Stimulated activated CD8-positive, alpha-beta memory T cell treated with anti-CD3 and anti-CD28 coated beads, Interleukin-15, amount 100 ng/mL, for 24 hours (primary cell): ENCODE data around the gene RNF4.
"Not testable (repeated sequence)": the region's sequence is repeated elsewhere in the genome, so short reads cannot be mapped to it uniquely, and the experiment has no call there.

Source experiments
- DNase-seq: peaks from one replicate; pipeline ENCODE4 v3.0.0-alpha.2; 2020; ENCODE audit warnings: low read depth

Gene RNF4

GRCh38 chr4:2487632-2488031 is 18.7 kb downstream of the RNF4 start:
- no peak for DNase-seq

GRCh38 chr4:2489081-2489805 is 20.3 kb downstream of the RNF4 start:
- DNase-seq: no peak

GRCh38 chr4:2489841-2490552 is 21.1 kb downstream of the RNF4 start:
- no peak for DNase-seq

- no peak for DNase-seq
These were observed 24.1 kb downstream of the RNF4 start for GRCh38 chr4:2492970-2493369.

GRCh38 chr4:2494992-2495391 is 26.1 kb downstream of the RNF4 start:
- no peak for DNase-seq

- DNase-seq: no peak
These were observed 28.4 kb downstream of the RNF4 start for GRCh38 chr4:2497324-2497723.

- DNase-seq: no peak
These were observed 29.0 kb downstream of the RNF4 start for GRCh38 chr4:2497931-2498330.

GRCh38 chr4:2500547-2500946 is 31.6 kb downstream of the RNF4 start:
- no peak for DNase-seq

- no peak for DNase-seq
These were observed 32.2 kb downstream of the RNF4 start for GRCh38 chr4:2501034-2501594.

GRCh38 chr4:2503809-2504208 is 34.9 kb downstream of the RNF4 start:
- DNase-seq: no peak

GRCh38 chr4:2507259-2507658 is 38.4 kb downstream of the RNF4 start:
- no peak for DNase-seq

- no peak for DNase-seq
These were observed 38.9 kb downstream of the RNF4 start for GRCh38 chr4:2507855-2508254.

GRCh38 chr4:2510351-2511259 is 41.7 kb downstream of the RNF4 start:
- no peak for DNase-seq

GRCh38 chr4:2511645-2512131 is 42.8 kb downstream of the RNF4 start:
- no peak for DNase-seq

- no peak for DNase-seq
These were observed 43.7 kb downstream of the RNF4 start for GRCh38 chr4:2512396-2513135.

GRCh38 chr4:2514193-2514592 is 45.3 kb downstream of the RNF4 start:
- not testable (repeated sequence) for DNase-seq

- DNase-seq: not testable (repeated sequence)
These were observed 46.0 kb downstream of the RNF4 start for GRCh38 chr4:2514944-2515343.

- no peak for DNase-seq
These were observed 47.1 kb downstream of the RNF4 start for GRCh38 chr4:2515830-2516550.

GRCh38 chr4:2516635-2517034 is 47.7 kb downstream of the RNF4 start:
- DNase-seq: no peak

GRCh38 chr4:2526559-2526958 is 57.7 kb downstream of the RNF4 start:
- DNase-seq: no peak

- DNase-seq: no peak
These were observed 66.0 kb downstream of the RNF4 start for GRCh38 chr4:2534904-2535375.
